ENCODE measurements around the gene TLR9.
"Not testable (repeated sequence)": the region's sequence is repeated elsewhere in the genome, so short reads cannot be mapped to it uniquely, and the experiment has no call there.

The TLR9 gene, protein sequence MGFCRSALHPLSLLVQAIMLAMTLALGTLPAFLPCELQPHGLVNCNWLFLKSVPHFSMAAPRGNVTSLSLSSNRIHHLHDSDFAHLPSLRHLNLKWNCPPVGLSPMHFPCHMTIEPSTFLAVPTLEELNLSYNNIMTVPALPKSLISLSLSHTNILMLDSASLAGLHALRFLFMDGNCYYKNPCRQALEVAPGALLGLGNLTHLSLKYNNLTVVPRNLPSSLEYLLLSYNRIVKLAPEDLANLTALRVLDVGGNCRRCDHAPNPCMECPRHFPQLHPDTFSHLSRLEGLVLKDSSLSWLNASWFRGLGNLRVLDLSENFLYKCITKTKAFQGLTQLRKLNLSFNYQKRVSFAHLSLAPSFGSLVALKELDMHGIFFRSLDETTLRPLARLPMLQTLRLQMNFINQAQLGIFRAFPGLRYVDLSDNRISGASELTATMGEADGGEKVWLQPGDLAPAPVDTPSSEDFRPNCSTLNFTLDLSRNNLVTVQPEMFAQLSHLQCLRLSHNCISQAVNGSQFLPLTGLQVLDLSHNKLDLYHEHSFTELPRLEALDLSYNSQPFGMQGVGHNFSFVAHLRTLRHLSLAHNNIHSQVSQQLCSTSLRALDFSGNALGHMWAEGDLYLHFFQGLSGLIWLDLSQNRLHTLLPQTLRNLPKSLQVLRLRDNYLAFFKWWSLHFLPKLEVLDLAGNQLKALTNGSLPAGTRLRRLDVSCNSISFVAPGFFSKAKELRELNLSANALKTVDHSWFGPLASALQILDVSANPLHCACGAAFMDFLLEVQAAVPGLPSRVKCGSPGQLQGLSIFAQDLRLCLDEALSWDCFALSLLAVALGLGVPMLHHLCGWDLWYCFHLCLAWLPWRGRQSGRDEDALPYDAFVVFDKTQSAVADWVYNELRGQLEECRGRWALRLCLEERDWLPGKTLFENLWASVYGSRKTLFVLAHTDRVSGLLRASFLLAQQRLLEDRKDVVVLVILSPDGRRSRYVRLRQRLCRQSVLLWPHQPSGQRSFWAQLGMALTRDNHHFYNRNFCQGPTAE

GRCh38 chr3:52225452-52226228 is at the start of gene TLR9:
Gene TLR9 (minus strand): TSS chr3:52225645. CDS start chr3:52225529, 116 bp downstream.
- peak; percentile 59 for DNase-seq

- DNase-seq = not testable (repeated sequence)
Observed at GRCh38 chr3:52274781-52275180, 49.3 kb upstream of the TLR9 start.

- no peak for DNase-seq
Observed at GRCh38 chr3:52272831-52273230, 47.4 kb upstream of the TLR9 start.

DNA sequence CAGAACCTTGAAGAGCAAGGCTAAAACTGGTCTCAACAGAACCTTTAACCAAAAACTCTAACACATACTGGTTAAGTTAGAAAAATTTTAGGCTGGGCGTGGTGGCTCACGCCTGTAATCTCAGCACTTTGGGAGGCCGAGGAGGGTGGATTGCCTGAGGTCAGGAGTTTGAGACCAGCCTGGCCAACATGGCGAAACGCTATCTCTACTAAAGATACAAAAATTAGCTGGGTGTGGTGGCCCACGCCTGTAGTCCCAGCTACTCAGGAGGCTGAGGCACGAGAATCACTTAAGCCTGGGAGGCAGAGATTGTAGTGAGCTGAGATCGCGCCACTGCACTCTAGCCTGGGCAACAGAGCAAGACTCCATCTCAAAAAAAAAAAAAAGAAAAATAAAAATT is 46.7 kb upstream of the TLR9 start:
- not testable (repeated sequence) for DNase-seq

- no peak for DNase-seq
Observed at GRCh38 chr3:52270252-52270754, 44.9 kb upstream of the TLR9 start.

DNA sequence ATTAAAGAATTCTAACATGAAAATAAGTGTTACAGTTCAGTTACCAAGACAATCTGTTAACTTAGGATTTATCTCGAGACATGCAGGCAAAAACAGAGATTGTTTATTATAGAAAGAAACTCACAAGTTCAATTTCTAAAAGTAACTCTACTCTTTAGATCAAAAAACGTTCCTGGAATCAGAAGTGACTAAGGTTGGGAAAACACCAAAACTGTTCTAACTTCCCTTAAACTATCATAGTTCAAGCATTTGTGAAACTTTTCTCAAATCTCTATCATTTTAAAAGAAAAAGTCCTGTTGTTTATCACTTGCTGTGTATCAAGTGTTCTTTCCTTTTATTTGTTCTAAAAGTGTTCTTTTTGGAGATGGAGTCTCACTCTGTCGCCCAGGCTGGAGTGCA is 44.3 kb upstream of the TLR9 start:
- DNase-seq = no peak

DNA sequence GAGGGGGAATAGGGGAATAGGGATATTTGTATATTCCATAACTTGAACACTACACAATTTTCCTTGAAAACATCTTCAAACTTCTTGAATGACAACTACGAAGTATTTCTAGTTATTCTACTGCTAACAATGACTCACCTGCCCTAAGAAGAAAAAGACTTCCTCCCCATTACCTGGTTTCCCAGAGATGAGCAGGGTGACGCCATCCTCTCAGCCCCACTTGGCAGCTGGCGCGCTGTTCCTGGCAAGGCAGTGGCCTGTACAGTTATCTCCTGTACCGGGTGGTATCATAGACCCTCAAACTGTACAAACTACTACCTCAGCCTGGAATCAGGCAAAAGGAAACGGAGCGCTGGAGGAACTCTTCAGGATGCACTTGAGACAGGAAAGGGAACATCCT is 42.6 kb upstream of the TLR9 start:
- no peak for DNase-seq

DNA sequence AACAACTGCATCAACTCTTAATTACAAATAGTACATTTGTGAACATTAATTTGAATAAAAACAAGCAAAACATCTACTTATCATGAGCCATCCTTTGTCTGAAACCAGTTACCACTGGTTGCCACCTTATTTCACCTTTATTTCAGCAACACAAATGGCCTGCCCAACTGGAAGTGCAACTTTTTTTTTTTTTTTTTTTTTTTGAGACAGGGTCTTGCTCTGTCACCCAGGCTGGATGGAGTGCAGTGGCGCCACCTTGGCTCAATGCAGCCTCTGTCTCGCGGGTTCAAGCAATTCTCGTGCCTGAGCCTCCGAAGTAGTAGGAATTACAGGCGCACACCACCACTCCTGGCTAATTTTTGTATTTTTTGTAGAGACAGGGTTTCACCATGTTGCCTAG is 39.9 kb upstream of the TLR9 start:
- no peak for DNase-seq

GRCh38 chr3:52262447-52262846 is 37.0 kb upstream of the TLR9 start:
- DNase-seq = no peak

GRCh38 chr3:52259448-52259847 is 34.0 kb upstream of the TLR9 start:
- no peak for DNase-seq

DNA sequence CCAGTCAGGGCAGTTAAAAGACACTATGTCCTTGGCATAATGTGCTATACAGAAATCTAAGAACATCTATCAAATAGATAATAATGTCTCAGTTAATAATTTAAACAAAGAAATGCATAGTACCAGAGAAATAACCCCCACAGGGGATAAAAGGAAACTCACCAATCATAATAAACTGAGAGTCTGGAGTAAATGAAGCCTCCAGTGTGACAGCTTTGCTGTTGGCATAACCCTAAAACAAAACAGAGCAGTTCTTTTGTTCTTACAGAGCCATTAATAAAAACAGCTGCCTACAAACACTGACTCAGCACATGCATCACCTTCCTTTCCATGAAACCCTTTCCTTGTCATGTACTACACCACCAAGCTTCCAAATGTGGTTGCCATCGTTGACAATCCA is 33.6 kb upstream of the TLR9 start:
- DNase-seq = no peak

DNA sequence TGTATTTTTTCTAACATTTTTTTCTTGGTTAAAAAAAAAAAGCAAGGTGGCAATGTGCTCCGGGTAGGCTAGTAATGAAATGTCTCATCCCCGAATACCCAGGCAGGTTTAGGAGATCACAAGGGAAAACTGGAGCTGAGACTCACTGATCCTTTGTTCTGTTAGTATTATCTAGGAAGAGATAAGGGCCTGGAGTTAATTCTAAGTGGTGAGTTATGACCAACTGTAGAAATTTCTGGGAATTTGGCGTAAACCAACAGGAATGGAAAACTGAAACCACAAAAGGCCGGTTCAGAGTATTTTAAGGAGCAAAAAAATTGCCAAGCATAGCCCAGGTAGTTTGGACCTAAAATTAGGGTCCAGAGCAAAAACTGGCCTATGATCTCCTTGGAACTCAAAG is 32.5 kb upstream of the TLR9 start:
- DNase-seq = no peak

DNA sequence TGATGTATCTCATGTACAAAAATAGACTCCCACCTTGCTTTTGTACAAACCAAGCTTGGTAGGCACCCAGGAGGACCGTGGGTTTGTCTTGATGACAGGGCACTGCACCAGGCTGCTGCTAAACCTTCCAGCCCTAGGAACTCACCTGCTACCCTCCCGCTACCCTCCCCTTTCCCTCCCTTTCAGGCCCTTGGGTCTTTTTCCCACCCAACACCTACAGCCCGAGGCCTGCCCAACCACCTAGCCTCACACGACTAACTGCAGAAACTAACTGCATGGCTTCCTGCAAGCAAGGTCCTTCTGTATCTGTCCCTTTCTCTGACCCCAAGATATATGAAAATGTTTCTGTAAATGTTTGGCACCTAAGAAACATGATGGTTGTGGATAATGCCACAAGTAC is 31.2 kb upstream of the TLR9 start:
- no peak for DNase-seq

DNA sequence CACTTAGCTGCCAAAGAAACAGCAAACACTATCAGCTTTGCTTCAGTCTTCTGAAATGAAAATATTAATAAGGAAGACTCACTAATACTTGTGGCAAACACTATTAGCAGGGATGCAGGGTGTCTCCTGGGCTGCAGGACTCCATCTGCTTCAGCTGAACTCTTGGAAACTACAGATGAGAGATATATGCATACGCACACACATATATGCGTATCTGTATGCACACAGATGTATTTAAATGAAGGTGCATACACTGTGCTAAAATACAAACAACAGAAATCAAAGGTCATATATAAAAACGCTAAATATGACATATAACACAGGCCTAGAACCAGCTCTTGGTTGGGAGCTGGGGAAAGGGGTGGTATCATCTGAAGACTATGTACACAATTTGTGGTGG is 30.7 kb upstream of the TLR9 start:
- DNase-seq = no peak

DNA sequence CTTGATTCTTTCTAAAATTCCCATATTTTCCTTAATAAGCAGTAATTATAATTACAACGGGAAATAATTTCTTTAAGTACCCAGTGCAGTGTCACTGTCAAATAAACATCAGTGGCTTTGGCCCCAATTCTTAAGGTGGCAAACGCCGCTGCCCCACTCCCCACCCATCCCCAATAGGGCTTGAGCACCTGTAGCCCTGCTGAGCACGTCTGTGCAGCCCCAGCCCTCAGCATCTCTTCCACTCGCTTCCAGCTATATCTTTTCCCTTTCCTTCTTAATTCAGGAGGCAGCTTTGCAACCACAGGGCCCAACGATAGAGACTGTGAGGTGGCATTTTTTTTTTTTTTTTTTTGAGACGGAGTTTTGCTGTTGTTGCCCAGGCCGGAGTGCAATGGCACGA is 29.2 kb upstream of the TLR9 start:
- DNase-seq = no peak

GRCh38 chr3:52253314-52254304 is 28.2 kb upstream of the TLR9 start:
- DNase-seq = peak; percentile 88

GRCh38 chr3:52250122-52250521 is 24.7 kb upstream of the TLR9 start:
- DNase-seq = no peak

DNA sequence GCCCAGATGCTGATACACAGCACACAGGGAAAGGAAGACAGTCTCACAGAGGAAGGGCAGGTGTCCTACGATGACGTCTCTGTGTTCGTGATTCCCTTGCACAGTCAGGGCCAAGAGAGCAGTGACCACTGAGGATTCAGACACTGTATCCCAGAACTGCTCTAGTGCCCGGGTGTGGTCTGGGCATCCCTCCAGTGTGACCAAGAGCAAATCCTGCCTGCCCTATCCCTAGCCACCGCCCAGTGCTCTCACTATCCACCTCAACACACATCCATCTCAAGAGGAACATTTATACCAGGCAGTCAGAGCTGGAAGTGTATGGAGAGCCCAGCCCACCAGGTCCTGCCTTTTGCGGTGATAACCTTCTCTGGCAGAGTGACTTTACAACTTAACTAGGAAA is 24.2 kb upstream of the TLR9 start:
- no peak for DNase-seq

DNA sequence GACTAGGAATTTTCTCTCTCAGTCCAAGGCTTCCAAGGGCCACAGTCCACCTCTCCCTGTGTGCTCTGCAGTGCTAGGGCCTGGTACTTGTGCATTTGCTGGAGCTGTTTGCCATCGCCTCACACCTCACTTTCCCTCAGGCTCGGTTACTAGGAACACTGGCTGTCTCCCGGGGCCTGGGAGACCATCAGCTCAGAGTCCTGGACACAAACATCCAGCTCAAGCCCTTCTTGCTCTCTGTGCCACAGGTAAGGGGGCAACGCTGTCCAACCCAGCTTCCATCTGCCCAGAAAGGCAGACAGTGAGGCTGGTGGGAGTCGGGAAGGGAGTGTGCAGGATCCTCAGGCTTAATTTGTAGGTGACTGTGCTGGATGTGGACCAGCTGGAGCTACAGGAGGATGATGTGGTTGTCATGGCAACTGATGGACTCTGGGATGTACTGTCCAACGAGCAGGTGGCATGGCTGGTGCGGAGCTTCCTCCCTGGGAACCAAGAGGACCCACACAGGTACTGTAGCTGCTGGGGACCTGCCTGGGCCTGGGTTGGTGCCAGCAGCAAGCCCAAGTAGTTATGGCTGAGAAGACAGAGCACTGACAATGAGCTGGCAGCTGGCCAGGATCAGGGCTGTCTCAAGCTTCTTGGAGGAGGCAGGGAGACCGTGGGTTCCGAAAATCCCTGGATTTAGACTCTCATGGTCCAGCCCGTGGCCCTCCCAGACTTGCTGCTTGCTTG is 23.5 kb upstream of the TLR9 start:
- DNase-seq = peak; percentile 64

- DNase-seq = no peak
Observed at GRCh38 chr3:52248165-52248541, 22.7 kb upstream of the TLR9 start.

Data from hematopoietic multipotent progenitor cell treated with erythropoietin and hydrocortisone succinate and interleukin-3 and kit ligand, for 6 days (in vitro differentiated cells).